ENCODE results near the gene SLC6A19.

The SLC6A19 gene

DNA sequence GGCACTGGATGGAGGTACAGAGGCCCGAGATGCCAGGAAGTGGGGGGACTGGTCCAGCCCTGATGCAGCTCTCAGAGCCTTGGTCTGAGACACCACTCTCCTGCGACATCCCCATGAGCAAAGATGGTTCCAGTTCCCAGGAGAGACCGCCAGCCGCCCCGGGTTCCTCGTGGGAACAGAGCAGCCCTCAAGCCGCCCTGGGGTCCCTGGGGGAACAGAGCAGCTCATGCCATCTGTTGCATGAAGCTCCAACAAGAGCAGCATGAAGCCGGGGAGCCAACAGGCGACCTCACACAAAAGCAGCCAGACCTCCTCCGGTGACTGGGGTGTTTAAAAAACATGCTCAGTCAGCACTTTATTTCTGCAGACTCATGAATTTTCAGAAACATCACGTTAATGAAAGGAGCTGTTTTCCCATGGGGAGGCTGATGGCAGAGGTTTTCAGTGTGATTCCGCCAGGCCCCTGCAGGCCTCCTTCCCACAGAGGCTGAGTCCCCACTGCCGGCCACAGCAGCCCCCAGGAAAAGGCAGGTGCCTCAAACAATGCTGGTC lies 30.0 kb downstream of the SLC6A19 start:
- DNase-seq (no peak), ATAC-seq (replicated peaks) (no peak)
- peaks cover 3 to 6% of the 10 kb centered on the region in 2 donors for H3K4me1 Mint-ChIP-seq
- H3K36me3 Mint-ChIP-seq: peaks cover 2 to 10% of the 10 kb centered on the region in 2 donors
- H3K27me3 Mint-ChIP-seq: peaks cover 19 to 26% of the 10 kb centered on the region in 2 donors
- H3K4me3 Mint-ChIP-seq: no peak overlapping the region
- peaks cover 10 to 11% of the 10 kb centered on the region in 2 donors for H3K9me3 Mint-ChIP-seq
- no peak overlapping the region for H3K27ac Mint-ChIP-seq

DNA sequence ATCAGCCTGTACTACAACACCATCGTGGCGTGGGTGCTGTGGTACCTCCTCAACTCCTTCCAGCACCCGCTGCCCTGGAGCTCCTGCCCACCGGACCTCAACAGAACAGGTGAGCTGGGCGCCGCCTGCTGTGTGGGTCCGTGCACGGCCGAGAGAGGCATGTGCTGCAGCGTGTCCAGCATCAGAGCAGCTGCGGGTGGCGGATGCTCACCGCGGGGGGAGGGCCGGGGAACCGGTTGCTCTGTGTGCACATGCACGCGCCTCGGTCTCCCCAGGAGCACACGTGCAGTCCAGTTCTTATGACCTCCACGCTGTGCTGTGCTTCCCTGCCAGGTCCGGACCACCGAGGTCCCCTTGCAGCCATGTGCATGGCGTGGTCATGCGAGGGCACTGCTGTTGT lies 31.4 kb downstream of the SLC6A19 start:
- DNase-seq (no peak), ATAC-seq (replicated peaks) (no peak)
- H3K4me3 Mint-ChIP-seq: no peak overlapping the region
- peaks cover 12% of the 10 kb centered on the region in 2 donors for H3K9me3 Mint-ChIP-seq
- H3K36me3 Mint-ChIP-seq: peaks cover 2 to 10% of the 10 kb centered on the region in 2 donors
- peaks cover 13 to 26% of the 10 kb centered on the region in 2 donors for H3K27me3 Mint-ChIP-seq
- H3K4me1 Mint-ChIP-seq: peaks cover 3 to 6% of the 10 kb centered on the region in 2 donors
- no peak overlapping the region for H3K27ac Mint-ChIP-seq

DNA sequence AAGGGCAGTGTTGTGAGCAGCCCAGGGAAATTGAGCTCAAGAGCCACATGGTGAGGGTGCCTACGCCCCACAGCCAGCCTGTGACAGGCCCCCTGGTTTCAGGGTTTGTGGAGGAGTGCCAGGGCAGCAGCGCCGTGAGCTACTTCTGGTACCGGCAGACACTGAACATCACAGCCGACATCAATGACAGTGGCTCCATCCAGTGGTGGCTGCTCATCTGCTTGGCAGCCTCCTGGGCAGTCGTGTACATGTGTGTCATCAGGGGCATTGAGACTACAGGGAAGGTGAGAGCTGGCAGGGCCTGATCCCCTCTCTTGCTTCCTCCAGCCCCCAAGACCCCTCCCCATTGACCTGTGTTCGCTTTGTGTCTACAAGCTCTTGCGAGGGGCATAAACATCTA lies 34.0 kb downstream of the SLC6A19 start:
- Mint-ChIP-seq H3K4me3 (no peak overlapping the region), H3K27ac (no peak overlapping the region), H3K9me3 (peaks cover 12% of the 10 kb centered on the region in 2 donors), H3K36me3 (peaks cover 2 to 10% of the 10 kb centered on the region in 2 donors), H3K27me3 (peaks cover 3% of the 10 kb centered on the region in 2 donors), H3K4me1 (peaks cover 0 to 1% of the 10 kb centered on the region in 2 donors)
- no peak for DNase-seq
- ATAC-seq (replicated peaks): no peak

DNA sequence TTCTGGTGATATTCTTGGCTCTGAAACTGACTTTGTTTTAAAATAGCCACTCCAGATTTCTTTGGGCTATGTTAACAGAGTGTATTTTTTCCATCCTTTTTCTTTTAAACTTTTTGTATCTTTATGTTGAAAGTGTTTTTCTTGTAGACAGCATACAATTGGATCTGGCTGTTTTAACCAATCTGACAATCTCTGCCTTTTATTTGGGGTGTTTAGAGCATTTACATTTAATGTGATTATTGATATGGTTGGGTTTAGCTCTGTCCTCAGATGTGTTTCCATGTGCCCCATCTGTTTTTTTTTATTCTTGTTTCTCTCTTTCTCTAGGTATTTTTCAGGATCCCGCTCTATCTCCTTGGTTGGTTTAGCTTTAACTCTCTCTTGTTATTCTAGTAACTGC lies 34.4 kb downstream of the SLC6A19 start:
- peaks cover 2 to 10% of the 10 kb centered on the region in 2 donors for H3K36me3 Mint-ChIP-seq
- no peak overlapping the region for H3K4me3 Mint-ChIP-seq
- ATAC-seq (replicated peaks) (no peak), DNase-seq (no peak)
- peaks cover 12% of the 10 kb centered on the region in 2 donors for H3K9me3 Mint-ChIP-seq
- H3K4me1 Mint-ChIP-seq: no peaks in the 10 kb centered on the region
- H3K27me3 Mint-ChIP-seq: no peaks in the 10 kb centered on the region
- no peak overlapping the region for H3K27ac Mint-ChIP-seq

DNA sequence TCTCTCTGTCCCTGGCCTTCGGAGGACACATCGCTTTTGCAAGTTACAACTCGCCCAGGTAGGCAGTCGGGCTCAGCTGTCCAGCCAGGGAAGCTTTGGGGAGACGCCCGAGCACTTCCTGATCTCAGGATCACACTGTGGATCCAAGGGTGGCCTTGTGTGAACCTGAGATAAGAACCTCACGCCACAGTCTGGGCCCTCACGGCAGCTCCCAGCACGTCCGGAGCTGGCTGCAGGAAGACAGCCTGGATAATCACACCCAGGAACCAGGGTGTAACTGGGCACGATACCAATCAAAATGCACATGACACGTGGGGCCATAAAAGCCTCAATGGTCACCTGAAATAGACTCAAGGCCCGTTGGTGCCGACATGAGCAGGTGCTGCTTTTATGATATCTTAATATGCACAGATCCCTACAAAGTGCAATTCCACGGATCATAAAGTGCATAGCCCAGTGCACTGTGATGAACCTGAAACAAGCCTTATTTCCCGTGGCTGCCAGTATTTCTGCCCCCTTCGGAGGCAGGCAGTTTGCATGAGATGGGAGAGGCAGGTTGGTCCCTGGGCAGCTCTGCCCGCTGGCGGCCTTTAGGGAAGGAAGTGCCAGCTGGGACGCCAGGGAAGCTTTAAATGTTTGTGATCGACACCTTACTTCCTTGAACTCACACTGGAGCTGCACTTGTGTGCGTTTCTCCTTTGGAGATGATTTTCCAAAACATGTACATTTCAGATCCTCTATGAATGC lies 38.3 kb downstream of the SLC6A19 start:
- ATAC-seq (replicated peaks) (no peak), DNase-seq (no peak)
- Mint-ChIP-seq H3K36me3 (peaks cover 2 to 10% of the 10 kb centered on the region in 2 donors), H3K9me3 (peaks cover 12% of the 10 kb centered on the region in 2 donors), H3K27ac (no peak overlapping the region), H3K27me3 (peaks cover 6 to 24% of the 10 kb centered on the region in 2 donors), H3K4me1 (no peaks in the 10 kb centered on the region), H3K4me3 (no peak overlapping the region)

DNA sequence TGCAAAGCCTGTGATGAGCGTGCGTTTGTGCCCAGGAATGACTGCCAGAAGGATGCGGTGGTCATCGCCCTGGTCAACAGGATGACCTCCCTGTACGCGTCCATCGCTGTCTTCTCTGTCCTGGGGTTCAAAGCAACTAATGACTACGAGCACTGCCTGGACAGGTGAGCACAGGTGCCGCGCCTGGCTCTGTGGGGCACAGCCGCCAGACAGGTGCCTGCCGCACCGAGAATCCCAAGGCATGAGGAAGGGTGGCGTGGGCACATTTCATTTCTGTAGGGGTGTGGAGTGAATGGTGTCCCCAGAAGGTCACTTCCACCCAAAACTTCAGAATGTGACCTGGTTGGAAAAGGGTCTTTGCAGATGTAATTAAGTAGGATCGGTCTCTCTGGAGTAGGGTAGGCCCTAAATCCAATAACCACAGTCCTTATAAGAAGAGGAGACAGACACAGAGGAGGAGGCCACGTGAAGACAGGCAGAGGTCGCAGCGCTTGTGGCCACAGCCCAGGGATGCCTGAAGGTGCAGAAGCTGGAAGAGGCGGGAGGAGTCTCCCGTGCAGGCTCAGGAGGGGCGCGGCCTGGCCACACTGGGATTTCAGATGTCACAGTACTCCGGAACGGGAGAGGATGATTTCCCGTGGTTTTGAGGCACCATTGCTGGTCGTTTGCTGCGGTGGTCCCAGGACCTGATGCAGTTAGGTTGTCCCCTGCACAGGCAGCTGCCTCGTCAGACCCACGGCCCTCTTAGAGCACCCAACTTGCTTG lies 39.3 kb downstream of the SLC6A19 start:
- peaks cover 5 to 9% of the 10 kb centered on the region in 2 donors for H3K9me3 Mint-ChIP-seq
- no peak for DNase-seq
- no peak overlapping the region for H3K27ac Mint-ChIP-seq
- H3K36me3 Mint-ChIP-seq: peaks cover 2 to 4% of the 10 kb centered on the region in 2 donors
- H3K4me3 Mint-ChIP-seq: no peak overlapping the region
- peaks cover 10 to 33% of the 10 kb centered on the region in 2 donors for H3K27me3 Mint-ChIP-seq
- no peak for ATAC-seq (replicated peaks)
- no peaks in the 10 kb centered on the region for H3K4me1 Mint-ChIP-seq

DNA sequence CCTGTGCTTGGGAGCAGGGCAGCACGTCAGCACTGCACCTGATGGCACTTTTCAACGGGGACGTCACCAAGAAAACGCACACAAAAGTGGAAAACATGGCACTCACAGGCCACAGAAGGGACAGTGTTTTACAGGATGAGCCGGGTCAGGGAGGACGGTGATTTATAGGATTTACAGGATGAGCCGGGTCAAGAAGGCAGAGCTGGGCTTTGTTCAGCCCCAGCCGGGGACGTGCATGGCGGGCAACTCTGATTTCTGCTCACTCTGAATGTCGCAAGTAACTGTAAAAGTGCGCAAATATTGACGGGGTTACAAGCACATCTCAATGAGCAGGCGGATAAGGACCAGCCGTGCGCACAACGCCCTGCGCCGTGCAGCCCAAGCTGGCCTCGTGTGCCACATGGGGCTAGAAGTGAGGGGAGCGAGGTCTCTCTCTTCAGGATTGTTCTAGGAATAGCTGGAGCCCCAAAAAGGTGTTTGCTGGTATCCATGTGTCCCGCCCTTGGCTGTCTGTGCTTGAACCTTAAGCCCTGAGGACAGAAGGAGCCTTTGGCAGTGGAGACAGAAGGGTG lies 40.2 kb downstream of the SLC6A19 start:
- Mint-ChIP-seq H3K4me3 (no peak overlapping the region), H3K9me3 (peaks cover 0 to under 1% of the 10 kb centered on the region in 2 donors), H3K27me3 (peaks cover 11 to 34% of the 10 kb centered on the region in 2 donors), H3K4me1 (no peaks in the 10 kb centered on the region), H3K36me3 (no peaks in the 10 kb centered on the region), H3K27ac (no peak overlapping the region)
- ATAC-seq (replicated peaks): no peak
- DNase-seq: no peak

DNA sequence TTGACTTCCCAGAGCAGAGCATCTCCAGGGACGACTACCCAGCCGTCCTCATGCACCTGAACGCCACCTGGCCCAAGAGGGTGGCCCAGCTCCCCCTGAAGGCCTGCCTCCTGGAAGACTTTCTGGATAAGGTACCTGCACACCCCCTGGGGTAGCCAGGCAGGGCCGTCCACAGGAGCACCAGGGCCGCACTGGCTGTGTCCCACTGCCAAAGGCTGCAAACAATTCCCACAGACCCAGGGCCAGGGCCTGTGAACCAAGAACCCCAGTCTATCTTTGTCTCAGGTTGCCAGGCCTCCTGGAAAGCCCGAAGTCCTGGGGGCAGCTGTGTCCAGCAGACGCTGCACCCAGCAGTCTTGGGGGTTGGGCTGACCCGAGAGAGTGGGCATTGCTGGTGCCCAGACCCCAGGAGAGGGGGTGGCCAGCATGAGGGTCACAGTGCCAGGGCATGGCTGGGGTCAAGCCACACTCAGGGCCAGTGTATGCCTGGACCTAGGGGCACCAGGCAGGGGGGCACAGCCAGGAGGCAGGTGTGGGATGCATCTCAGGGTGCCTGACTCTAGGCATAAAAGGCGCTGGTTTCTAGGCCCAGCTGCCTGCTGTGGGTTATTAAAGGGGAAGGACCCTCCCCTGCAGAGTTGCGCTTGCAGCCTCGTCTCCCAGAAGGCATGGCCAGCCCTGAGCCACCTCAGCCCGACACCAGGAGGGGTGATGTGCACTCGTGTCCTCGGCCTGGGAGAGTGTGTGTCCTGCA lies 41.5 kb downstream of the SLC6A19 start:
- ATAC-seq (replicated peaks) (no peak), DNase-seq (no peak)
- Mint-ChIP-seq H3K27me3 (peaks cover 22 to 44% of the 10 kb centered on the region in 2 donors), H3K4me3 (no peak overlapping the region), H3K9me3 (no peaks in the 10 kb centered on the region), H3K4me1 (peaks cover 0 to 2% of the 10 kb centered on the region in 2 donors), H3K27ac (no peak overlapping the region), H3K36me3 (no peaks in the 10 kb centered on the region)

DNA sequence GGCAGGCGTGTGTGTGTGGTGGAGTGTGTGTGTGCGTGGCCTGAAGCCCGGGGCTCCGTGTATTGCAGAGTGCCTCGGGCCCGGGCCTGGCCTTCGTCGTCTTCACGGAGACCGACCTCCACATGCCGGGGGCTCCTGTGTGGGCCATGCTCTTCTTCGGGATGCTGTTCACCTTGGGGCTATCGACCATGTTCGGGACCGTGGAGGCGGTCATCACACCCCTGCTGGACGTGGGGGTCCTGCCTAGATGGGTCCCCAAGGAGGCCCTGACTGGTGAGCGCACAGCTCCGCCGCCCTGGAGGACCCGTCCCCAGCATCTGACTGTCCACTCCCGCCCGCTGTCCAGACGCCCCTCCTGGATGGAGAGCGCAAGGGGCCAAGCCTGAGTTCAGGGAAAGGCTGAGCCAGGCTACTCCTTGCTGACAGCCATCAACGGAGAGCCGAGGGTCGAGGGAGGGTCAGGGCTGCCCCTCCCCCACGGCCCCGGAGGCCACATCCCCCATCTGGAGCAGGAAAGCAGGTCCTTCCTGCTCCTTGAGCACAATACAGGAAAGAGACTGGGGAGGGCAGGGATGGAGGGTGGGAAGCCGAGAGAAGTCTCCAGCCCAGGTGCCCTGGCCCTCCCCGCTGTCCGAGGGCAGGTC lies 42.2 kb downstream of the SLC6A19 start:
- peaks cover 22 to 44% of the 10 kb centered on the region in 2 donors for H3K27me3 Mint-ChIP-seq
- no peak overlapping the region for H3K4me3 Mint-ChIP-seq
- H3K4me1 Mint-ChIP-seq: peaks cover 0 to 2% of the 10 kb centered on the region in 2 donors
- DNase-seq (no peak), ATAC-seq (replicated peaks) (no peak)
- H3K9me3 Mint-ChIP-seq: no peaks in the 10 kb centered on the region
- H3K36me3 Mint-ChIP-seq: no peaks in the 10 kb centered on the region
- no peak overlapping the region for H3K27ac Mint-ChIP-seq

DNA sequence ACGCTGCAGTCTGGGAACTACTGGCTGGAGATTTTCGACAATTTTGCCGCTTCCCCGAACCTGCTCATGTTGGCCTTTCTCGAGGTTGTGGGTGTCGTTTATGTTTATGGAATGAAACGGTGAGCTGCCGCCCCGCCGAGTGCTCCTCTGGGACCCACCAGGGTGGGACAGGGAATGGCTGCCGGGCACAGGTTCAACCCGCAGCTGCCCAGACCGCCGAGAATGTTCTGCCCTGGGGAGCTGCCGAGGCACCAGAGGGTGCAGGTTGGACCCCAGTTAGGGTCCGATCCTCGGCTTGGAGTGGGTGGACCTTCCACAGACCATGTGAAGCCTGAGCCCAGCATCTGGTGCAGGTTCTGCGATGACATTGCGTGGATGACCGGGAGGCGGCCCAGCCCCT lies 42.9 kb downstream of the SLC6A19 start:
- H3K9me3 Mint-ChIP-seq: no peaks in the 10 kb centered on the region
- no peak for DNase-seq
- H3K27ac Mint-ChIP-seq: no peak overlapping the region
- H3K27me3 Mint-ChIP-seq: peaks cover 22 to 44% of the 10 kb centered on the region in 2 donors
- no peak overlapping the region for H3K4me3 Mint-ChIP-seq
- H3K36me3 Mint-ChIP-seq: no peaks in the 10 kb centered on the region
- peaks cover 0 to 2% of the 10 kb centered on the region in 2 donors for H3K4me1 Mint-ChIP-seq
- ATAC-seq (replicated peaks): no peak

DNA sequence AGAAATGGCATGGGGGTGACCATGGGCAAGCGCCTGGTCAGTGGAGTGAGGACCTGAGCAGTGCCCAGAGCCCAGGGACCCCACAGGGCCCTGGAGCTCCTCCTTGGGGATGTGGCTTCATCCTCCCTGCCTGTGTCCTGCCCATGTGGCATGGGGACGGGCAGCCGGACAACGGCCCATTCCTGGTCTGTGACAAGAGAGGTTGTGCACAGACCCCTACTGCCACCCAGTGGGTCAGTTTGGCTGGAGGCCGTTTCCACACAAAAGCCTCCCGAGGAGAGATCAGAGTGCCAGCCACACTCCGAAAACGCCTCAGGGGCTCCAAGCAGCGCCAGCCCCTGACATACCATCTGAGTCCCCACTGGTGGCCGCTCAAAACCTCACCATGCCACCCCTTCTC lies 43.6 kb downstream of the SLC6A19 start:
- no peak overlapping the region for H3K27ac Mint-ChIP-seq
- no peaks in the 10 kb centered on the region for H3K9me3 Mint-ChIP-seq
- peaks cover 0 to 2% of the 10 kb centered on the region in 2 donors for H3K4me1 Mint-ChIP-seq
- DNase-seq (no peak), ATAC-seq (replicated peaks) (no peak)
- peaks cover 22 to 44% of the 10 kb centered on the region in 2 donors for H3K27me3 Mint-ChIP-seq
- H3K36me3 Mint-ChIP-seq: no peaks in the 10 kb centered on the region
- no peak overlapping the region for H3K4me3 Mint-ChIP-seq

DNA sequence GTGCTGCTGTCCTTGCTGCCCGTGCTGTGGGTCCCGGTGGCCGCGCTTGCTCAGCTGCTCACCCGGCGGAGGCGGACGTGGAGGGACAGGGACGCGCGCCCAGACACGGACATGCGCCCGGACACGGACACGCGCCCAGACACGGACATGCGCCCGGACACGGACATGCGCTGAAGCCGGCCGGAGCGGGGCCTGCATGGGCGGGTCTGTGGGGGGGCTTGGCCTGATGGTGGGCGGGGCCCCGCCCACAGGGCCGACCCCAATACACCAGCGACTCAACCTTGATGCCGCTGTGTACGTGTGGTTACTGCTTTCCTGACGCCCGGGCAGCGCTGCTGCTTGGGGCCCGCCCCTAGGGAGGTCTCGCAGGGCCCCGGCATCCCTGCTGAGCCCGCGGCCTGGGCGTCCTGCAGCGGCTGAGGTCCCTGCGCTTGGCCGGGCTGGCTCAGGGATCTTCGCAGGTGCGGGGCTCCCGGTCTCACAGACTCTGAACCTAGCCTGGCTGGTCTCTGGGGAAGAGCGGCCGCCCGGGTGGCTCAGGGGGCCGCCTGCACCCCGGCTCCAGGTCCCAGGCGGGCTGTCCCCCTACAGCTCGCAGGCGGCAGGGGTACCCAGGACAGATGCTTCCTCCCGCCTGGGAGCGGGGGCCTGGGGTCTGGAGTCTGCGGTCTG lies 44.6 kb downstream of the SLC6A19 start:
- Mint-ChIP-seq H3K4me1 (peaks cover 0 to 2% of the 10 kb centered on the region in 2 donors), H3K36me3 (no peaks in the 10 kb centered on the region), H3K27me3 (peaks cover 22 to 44% of the 10 kb centered on the region in 2 donors), H3K9me3 (no peaks in the 10 kb centered on the region), H3K4me3 (no peak overlapping the region), H3K27ac (no peak overlapping the region)
- ATAC-seq (replicated peaks): no peak
- no peak for DNase-seq

All from stimulated activated naive B cell treated with anti-CD40 and anti-IgM and Interleukin-4, amounts not matched to agents 10 μg/mL and 1 μg/mL and 100 μg/mL, for 72 hours (primary cell).